HEK293 (cell line): ENCODE data around the gene FNTB.

Source experiments
- ZNF324 ChIP-seq: fragments of 450-650 bp; formaldehyde crosslinking; IDR thresholded peaks from 2 replicates; pipeline ENCODE4 v1.5.1; 2016; ENCODE audit warnings: missing biosample characterization, missing genetic modification characterization
- ZNF426 ChIP-seq: fragments of 450-650 bp; formaldehyde crosslinking; IDR thresholded peaks from 2 replicates; pipeline ENCODE4 v1.5.1; 2017; ENCODE audit warnings: missing biosample characterization, missing genetic modification characterization, mild to moderate bottlenecking, inconsistent platforms, moderate library complexity
- ZNF777 ChIP-seq: fragments of 450-650 bp; formaldehyde crosslinking; IDR thresholded peaks from 2 replicates; pipeline ENCODE4 v1.5.1; 2017; ENCODE audit warnings: missing biosample characterization, missing genetic modification characterization, borderline replicate concordance
- ZSCAN16 ChIP-seq: fragments of 450-650 bp; formaldehyde crosslinking; IDR thresholded peaks from 2 replicates; pipeline ENCODE4 v1.5.1; 2016; ENCODE audit warnings: missing biosample characterization, missing genetic modification characterization
- TF ChIP-seq, protein P1 (sequence below): fragments of 450-650 bp; formaldehyde crosslinking; IDR thresholded peaks from 2 replicates; pipeline ENCODE4 v1.5.1; 2016; ENCODE audit warnings: missing biosample characterization, missing genetic modification characterization

DNA sequence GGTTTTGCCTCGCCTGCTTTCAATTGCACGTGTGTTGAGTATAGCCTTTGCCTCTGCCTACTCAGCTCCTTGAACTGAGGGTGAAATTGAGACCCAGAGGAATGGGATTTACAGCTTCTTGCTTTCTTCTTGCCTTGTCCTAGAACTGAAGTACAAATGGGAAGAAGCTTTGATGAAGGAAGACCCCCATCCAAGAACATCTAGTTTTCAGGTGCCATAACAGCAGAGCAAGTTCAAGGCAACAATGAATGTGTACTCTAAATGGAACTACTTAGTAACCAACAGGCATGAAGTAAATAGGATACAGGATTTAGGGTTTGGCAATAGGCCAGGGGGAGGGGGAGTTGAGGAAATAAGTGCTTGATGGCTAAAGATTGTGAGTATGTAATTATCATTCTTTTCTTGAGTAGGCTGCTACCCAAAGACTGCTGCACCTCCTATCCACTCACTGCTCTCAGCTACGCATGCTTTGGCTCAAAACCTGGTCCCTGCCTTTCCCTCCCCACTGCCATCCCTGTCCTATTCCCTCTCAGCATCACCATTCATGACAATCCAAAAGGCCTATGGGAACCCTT, 46.3 kb upstream of the FNTB start:
- no peak for TF ChIP-seq ZNF324 (tag by site-specific recombination)
- no peak for TF ChIP-seq ZNF777
- no peak for TF ChIP-seq ZNF426
- TF ChIP-seq ZSCAN16 (tag by site-specific recombination): no peak
- TF ChIP-seq, protein P1, sequence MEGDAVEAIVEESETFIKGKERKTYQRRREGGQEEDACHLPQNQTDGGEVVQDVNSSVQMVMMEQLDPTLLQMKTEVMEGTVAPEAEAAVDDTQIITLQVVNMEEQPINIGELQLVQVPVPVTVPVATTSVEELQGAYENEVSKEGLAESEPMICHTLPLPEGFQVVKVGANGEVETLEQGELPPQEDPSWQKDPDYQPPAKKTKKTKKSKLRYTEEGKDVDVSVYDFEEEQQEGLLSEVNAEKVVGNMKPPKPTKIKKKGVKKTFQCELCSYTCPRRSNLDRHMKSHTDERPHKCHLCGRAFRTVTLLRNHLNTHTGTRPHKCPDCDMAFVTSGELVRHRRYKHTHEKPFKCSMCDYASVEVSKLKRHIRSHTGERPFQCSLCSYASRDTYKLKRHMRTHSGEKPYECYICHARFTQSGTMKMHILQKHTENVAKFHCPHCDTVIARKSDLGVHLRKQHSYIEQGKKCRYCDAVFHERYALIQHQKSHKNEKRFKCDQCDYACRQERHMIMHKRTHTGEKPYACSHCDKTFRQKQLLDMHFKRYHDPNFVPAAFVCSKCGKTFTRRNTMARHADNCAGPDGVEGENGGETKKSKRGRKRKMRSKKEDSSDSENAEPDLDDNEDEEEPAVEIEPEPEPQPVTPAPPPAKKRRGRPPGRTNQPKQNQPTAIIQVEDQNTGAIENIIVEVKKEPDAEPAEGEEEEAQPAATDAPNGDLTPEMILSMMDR (tag by site-specific recombination): no peak
